GM18867 (cell line): Measurements from ENCODE around the gene MN1.

ENCODE experiments used
- ATAC-seq: cut with Tn5 transposase; IDR thresholded peaks from one replicate; pipeline ENCODE4 v1.9.1; 2021; ENCODE audit warnings: mild to moderate bottlenecking, moderate library complexity; ENCODE audit not compliant: unreplicated experiment

Gene MN1

GRCh38 chr22:27786291-27786932 lies 15.1 kb downstream of the MN1 start:
- ATAC-seq: no peak

GRCh38 chr22:27785831-27786230 lies 15.7 kb downstream of the MN1 start:
- ATAC-seq: no peak

- ATAC-seq: no peak
Measured at GRCh38 chr22:27784120-27784475, 17.5 kb downstream of the MN1 start.

GRCh38 chr22:27783436-27784119 lies 18.0 kb downstream of the MN1 start:
- ATAC-seq: no peak

GRCh38 chr22:27782088-27782487 lies 19.5 kb downstream of the MN1 start:
- ATAC-seq: no peak

DNA sequence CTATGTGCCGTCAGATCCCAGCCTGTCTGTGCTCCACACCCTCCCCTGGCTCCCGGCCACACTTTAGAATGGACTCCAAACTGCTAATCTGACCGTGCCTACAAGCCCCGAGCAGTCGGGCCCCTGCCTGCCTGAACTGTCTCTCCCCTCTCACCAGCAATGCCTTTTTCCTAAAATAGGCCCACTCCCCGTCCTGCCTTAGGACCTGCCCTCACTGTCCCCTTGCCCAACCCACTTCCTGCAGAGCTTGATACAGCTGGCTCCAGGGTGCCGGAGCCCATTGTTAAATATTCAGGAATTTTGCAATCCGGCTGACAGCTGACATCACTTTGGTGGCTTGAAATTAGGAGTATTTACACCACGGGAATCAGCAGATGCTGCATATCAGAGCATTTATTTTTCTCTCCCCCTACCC lies 21.4 kb downstream of the MN1 start:
- no peak for ATAC-seq

DNA sequence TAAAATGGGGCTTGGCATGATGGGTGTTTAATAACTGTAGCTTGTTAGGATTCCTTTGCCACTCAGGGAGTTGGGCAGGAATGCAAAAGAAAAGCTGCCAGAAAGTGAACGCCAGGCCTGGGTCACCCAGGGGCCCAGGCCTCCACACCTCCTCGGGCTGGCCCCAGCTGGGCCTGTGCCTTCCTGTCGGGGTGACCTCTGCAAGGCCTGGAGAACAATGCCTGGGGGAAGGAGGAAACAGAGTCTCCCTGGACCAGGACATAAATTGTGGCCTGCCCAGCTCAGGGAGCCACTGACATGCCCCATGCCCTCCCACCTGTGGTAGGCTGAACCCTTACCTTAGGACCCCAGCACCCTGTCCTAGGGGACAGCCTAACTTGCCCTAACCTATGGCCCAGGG lies 21.9 kb downstream of the MN1 start:
- no peak for ATAC-seq

DNA sequence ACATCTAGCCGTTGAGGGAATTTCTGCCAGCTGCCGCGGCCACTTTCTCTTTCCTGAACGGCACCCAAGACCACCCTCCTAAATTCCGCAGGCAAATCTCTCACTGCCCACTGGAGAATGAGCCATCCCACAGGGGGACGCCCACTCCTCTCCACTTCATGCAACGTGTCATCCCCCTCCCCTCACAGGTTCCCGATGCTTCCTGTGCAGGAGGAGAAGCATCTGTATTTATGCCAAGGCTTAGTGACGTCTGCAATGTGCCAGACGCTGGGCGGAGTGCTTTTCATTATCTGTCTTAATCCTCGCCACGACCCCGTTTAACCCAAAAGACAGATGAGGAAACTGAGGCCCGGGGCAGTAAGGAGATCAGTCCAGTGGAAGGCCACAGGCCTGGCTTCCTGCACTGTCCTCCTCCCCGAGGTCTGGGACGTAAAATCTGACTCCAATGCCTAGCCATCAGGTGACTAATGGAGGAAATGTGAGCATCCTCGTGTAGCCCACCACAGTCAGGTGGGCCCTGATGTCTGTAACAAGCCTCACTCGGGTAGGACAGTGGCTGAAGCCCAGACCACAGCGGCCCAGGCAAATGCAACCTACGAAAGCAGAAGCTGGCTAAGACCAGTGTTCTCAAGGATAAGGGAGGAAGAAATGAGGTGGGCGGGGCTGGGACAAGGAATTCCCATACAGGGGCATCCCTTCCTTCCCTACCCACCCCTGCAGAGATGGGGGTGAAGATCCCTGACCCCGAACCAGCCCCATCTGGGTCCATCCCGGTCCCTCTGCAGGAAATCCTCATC lies 23.1 kb downstream of the MN1 start:
- no peak for ATAC-seq

- ATAC-seq: no peak
Measured at GRCh38 chr22:27777128-27777527, 24.4 kb downstream of the MN1 start.

GRCh38 chr22:27776650-27776958 lies 25.0 kb downstream of the MN1 start:
- no peak for ATAC-seq

- no peak for ATAC-seq
Measured at GRCh38 chr22:27775758-27776649, 25.6 kb downstream of the MN1 start.

DNA sequence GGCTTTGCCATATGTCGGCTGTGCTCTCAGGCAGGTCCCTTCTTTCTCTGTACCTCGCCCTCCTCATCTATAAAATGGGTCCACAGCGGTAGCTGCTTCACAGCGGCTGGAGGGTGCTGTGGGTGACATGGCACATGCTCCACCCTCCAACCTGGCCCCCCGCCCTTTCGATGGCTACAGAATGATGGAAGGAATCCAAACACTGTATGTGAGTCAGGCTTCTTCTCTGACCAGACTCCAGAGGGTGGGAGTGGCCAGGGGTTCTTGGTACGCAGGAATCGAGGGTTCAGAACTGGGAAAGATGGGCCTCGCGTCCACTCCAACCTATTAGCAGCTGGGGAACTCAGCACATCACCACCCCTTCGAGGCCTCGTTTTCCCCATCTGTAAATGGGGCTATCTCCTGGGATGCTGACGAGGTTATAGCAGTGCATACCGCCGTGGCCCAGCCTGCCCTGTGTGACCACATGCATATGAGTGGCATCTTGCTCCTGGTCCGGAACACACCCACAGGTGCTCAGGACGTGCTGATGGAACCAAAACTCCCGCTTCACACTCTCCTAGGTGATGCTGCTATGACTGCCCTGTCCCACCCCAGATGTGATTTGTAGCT lies 26.4 kb downstream of the MN1 start:
- no peak for ATAC-seq

DNA sequence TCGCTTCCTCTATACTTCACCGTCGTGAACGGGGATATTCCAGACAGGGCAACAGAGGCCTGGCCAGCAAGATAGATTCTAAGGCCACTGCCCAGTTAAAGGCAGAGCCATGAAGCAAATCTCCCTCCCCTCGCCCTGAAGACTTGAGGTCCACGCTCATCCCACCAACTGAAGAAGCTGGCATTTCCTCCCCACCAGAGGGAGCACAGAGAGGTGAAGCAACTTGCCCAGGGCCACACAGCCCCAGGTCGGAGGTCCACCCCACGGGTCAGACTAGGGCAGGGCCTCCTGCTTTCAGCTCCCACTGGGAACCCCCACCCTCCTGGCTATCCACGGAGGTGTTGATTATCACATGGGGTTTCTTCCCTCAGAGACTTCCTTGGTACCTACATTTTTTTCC lies 27.4 kb downstream of the MN1 start:
- no peak for ATAC-seq

GRCh38 chr22:27772984-27773498 lies 28.5 kb downstream of the MN1 start:
- no peak for ATAC-seq

DNA sequence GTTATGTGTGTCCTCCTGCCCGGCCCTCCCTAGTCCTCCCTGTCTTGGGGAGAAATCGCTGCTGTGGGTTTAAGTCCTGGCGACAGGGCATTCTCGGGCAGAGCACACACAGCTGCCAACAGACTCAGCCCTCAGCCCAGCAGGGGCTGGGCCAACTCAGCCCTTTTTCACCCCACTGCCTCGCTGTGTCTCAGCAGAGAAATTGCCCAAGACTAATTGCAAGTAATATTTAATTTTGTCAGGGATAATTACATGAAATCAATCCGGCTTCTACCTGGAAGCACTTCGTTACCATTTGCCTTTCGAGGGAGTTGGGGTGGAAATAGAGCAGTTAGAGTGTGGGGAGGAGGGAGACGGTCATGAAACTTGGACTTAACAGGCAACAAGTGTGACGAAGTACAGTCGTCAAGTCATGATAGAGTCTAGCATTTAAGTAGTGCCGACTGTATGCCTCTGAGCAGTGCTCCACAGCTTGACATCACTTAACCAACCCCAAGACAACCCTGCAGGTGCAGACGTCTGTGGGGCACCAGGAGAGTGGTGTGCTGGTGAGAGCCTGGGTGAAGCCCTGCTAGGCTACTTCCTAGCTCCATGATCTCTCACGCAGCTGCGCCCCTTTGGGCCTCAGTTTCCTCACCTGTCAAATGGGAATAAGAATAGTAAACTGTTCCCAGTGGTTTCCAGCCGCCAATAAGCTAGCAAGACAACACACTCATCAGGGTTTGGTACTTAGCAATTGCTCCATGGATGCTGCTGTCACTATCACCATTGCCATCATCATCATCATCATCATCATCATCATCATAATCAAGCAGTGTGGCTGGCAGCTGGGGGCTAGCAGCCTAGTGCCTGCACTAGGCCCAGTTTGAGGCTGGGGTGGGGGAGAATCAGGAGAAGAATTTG lies 29.2 kb downstream of the MN1 start:
- ATAC-seq: no peak

DNA sequence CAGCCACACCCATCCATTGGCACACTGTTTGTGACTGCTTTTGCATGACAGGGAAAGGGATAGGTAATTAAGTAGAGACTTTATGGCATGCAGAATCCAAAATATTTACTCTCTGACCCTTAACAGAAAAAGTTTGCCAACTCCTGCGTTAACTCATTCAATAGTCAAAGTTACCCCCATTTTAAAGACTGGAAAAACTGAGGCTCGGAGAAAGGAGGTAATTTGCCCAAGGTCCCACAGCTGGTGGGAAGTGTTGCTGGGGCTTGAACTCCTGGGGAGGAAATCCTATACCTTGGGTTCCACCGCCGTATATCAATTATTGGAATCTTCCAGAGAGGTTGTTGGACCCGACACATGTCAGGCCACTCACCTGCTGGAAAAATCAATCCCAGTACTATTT lies 29.9 kb downstream of the MN1 start:
- ATAC-seq: no peak

GRCh38 chr22:27769012-27769411 lies 32.5 kb downstream of the MN1 start:
- ATAC-seq: no peak

DNA sequence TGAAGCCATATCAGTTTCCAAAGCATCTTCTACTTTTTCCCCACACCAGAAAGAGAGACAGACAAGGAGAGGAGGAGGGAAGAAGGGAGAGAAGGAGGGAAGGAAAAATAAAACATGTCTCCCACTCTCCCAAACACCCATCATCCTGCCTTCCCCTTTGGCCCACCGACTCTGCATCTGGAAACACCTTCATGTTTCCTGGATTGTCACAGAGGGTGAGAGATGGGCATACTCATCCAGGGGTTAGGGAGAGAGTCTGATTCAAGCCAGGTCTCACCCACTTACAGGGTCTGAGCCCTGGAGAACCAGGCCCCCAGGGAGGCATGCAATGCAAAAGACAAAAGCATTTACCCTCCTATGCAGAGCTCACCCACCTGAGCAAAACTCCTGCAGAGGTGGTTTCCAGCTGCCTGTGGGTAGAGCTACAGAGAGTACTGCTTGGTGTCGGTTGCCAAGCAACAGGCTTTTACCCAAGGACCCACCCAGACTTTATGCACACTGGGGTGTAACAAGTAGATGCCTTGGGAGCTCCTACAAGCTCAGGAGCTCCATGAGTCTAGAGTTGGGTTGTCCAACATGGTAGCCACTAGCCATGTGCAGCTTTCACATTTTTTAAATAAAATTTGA lies 33.4 kb downstream of the MN1 start:
- ATAC-seq: no peak

- ATAC-seq: no peak
Measured at GRCh38 chr22:27766679-27767078, 34.9 kb downstream of the MN1 start.
